ENCODE measurements around the gene PUSL1. TPM values are rescaled to one million over a fixed set of nuclear protein-coding genes. Genes with fewer than 3 reads are reported as not detected.

Gene PUSL1
- total RNA-seq, 1 experiment from 2014 or later, result 38.0 TPM

GRCh38 chr1:1352786-1353388 is 44.5 kb downstream of the PUSL1 start:
- H3K23me2 ChIP-seq (ENCODE audit: insufficient read length, low read depth, low read length, poor library complexity, severe bottlenecking), result peaks cover 15% of the 10 kb centered on the region
- H3K18ac ChIP-seq (ENCODE audit: insufficient read length, low read depth, low read length), result no peak overlapping the region
- no peak overlapping the region for H3K4ac ChIP-seq (ENCODE audit: low read depth, low read length)
- no CpG with 5 or more reads among the region's 5 CpGs for WGBS (ENCODE audit: extremely low coverage, insufficient read length, low lambda C conversion rate)
- no peak for DNase-seq
- no peaks in the 10 kb centered on the region for H3K4me1 ChIP-seq (ENCODE audit: insufficient read depth, low read length)
- Mint-ChIP-seq H3K9me3 (no peaks in the 10 kb centered on the region), H3K27me3 (ENCODE audit: low read depth) (peaks cover 31% of the 10 kb centered on the region), H3K4me3 (peak overlapping the region; percentile 42 to 70; a peak in 4 of 5 replicates), H3K4me1 (peaks cover 20 to 34% of the 10 kb centered on the region in 2 experiments), H3K27ac (no peak overlapping the region), H3K36me3 (ENCODE audit: insufficient read depth in 1 of 3, low read depth in 3 of 3) (peaks cover 0 to 8% (median 2%) of the 10 kb centered on the region in 3 experiments; a peak in 1 of 7 replicates)
- no peak overlapping the region for H3K14ac ChIP-seq (ENCODE audit: insufficient read depth, low read length)
- no peak overlapping the region for H3K9ac ChIP-seq (ENCODE audit: extremely low read depth, insufficient read length, low read length)
- H3K27ac ChIP-seq (ENCODE audit: insufficient read length, low read depth, low read length), result no peak overlapping the region
- peaks cover 3% of the 10 kb centered on the region for H3K79me1 ChIP-seq (ENCODE audit: insufficient read depth, low read depth, low read length, poor library complexity, severe bottlenecking)
- H3K56ac ChIP-seq (ENCODE audit: insufficient read length, low read depth, low read length), result no peak overlapping the region
- no peak overlapping the region for H4K5ac ChIP-seq (ENCODE audit: insufficient read length, low read depth, low read length)
- no peak overlapping the region for H4K91ac ChIP-seq (ENCODE audit: insufficient read length, low read depth, low read length)
- H3K4me2 ChIP-seq (ENCODE audit: insufficient read depth, insufficient read length, low read length), result no peak overlapping the region
- peaks cover 4% of the 10 kb centered on the region; the same call in 1 of the 2 replicates for H3K27me3 ChIP-seq (ENCODE audit: insufficient read depth, low read length)
- no peak overlapping the region for H2BK20ac ChIP-seq (ENCODE audit: low read depth, low read length, poor library complexity, severe bottlenecking)
- no peak overlapping the region for H2BK5ac ChIP-seq (ENCODE audit: insufficient read length, low read length)
- H2BK120ac ChIP-seq (ENCODE audit: low read depth, low read length, poor library complexity, severe bottlenecking), result no peak overlapping the region
- H3K23ac ChIP-seq (ENCODE audit: insufficient read length, low read depth, low read length), result no peak overlapping the region
- no peak overlapping the region for H2BK15ac ChIP-seq (ENCODE audit: low read depth, low read length)
- no peaks in the 10 kb centered on the region for H3K9me3 ChIP-seq (ENCODE audit: control insufficient read depth, low read depth, low read length)
- no peak for TF ChIP-seq CTCF (conservative IDR thresholded peaks at IDR 0.05)
- H3K79me2 ChIP-seq (ENCODE audit: insufficient read depth, low read length), result peaks cover 3% of the 10 kb centered on the region; the same call in 1 of the 2 replicates
- H2BK12ac ChIP-seq (ENCODE audit: insufficient read length, low read depth, low read length), result no peak overlapping the region
- H2AK5ac ChIP-seq (ENCODE audit: insufficient read length, low read length), result no peak overlapping the region
- H2AFZ ChIP-seq (ENCODE audit: low read length), result no peak overlapping the region
- no peak overlapping the region for H3T11ph ChIP-seq (ENCODE audit: low read length)
- peaks cover 3% of the 10 kb centered on the region for H4K20me1 ChIP-seq (ENCODE audit: control insufficient read depth, insufficient read depth, insufficient read length)
- no peak overlapping the region for H4K8ac ChIP-seq (replicated peaks; ENCODE audit: insufficient read length, low read depth, low read length)

Data from H9 (cell line).